ENCODE measurements around the gene NRXN3.

DNA sequence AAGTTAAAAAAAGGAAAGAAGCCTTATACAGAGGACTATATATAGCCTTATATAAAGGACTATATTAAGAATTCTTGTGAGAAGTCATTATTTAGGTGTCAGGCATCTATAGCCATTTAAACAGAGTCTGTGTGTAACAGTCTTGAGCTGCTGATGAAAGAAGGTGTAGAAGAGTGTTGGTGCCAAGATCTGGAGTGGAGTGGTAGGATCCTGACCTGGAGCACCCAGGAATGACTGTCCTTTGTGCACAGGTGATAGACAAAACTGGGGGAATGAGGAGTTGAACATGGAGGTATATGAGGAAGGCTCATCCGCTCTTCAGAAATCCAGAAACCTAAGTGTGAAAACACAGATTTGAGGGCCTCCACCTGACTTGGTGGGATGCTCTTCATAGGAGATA lies 747.3 kb downstream of the NRXN3 start:
- no peak for TF ChIP-seq EZH2 (IDR thresholded peaks at IDR 0.05; ENCODE audit: borderline replicate concordance, low read length)
- TF ChIP-seq, protein P1, sequence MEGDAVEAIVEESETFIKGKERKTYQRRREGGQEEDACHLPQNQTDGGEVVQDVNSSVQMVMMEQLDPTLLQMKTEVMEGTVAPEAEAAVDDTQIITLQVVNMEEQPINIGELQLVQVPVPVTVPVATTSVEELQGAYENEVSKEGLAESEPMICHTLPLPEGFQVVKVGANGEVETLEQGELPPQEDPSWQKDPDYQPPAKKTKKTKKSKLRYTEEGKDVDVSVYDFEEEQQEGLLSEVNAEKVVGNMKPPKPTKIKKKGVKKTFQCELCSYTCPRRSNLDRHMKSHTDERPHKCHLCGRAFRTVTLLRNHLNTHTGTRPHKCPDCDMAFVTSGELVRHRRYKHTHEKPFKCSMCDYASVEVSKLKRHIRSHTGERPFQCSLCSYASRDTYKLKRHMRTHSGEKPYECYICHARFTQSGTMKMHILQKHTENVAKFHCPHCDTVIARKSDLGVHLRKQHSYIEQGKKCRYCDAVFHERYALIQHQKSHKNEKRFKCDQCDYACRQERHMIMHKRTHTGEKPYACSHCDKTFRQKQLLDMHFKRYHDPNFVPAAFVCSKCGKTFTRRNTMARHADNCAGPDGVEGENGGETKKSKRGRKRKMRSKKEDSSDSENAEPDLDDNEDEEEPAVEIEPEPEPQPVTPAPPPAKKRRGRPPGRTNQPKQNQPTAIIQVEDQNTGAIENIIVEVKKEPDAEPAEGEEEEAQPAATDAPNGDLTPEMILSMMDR (conservative IDR thresholded peaks at IDR 0.05 in 1 of 2, IDR thresholded peaks at IDR 0.05 in 1 of 2; ENCODE audit: extremely low read depth in 1 of 2, insufficient read depth in 1 of 2, low read depth in 1 of 2, low read length in 2 of 2): no peak

Measured in mammary epithelial cell (primary cell).